DND-41 (cell line): Measurements from ENCODE around the gene SH3RF3.

ENCODE experiments used
- CTCF ChIP-seq: IDR thresholded peaks from 2 replicates; pipeline ENCODE4 v1.5.1; 2012; ENCODE audit warnings: borderline replicate concordance, low read length, moderate library complexity, mild to moderate bottlenecking; ENCODE audit not compliant: poor library complexity, severe bottlenecking; ENCODE audit errors: extremely low read depth
- EZH2 ChIP-seq: IDR thresholded peaks from 3 replicates; pipeline ENCODE4 v1.6.1; 2012; ENCODE audit warnings: borderline replicate concordance, low read depth, mild to moderate bottlenecking, moderate library complexity, low read length, inconsistent platforms; ENCODE audit not compliant: severe bottlenecking

GRCh38 chr2:109372614-109373013, 243.6 kb downstream of the SH3RF3 start:
- TF ChIP-seq EZH2: no peak
- no peak for TF ChIP-seq CTCF
